Measurements from ENCODE around the gene DHCR7. TPM values are rescaled to one million over a fixed set of nuclear protein-coding genes. Genes with fewer than 3 reads are reported as not detected.

DHCR7 gene
- total RNA-seq, 4 donors from 2014 or later = 5.0 to 101 (median 36.8) TPM

DNA sequence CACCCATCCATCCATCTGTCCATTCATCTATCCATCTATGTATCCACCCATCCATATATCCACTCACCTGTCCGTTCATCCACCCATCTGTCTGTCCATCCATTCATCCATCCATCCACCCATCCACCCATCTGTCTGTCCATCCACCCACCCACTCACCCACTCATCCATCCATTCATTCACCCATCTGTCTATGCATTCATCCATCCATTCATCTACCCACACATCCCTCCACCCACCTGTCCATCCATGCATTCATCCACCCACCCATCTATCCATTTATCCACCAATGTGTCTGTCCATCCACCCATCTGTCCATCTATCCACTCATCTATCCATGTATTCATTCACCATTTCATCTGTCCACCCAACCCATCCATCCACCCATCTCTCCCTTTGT is 38.1 kb upstream of the DHCR7 start:
- Histone ChIP-seq H3K36me3 (peaks cover 0 to 81% (median 0%) of the 10 kb centered on the region in 3 donors), H3K9me3 (no peaks in the 10 kb centered on the region), H3K4me3 (no peak overlapping the region), H3K27me3 (no peaks in the 10 kb centered on the region), H3K27ac (no peak overlapping the region), H3K4me1 (no peaks in the 10 kb centered on the region)
- TF ChIP-seq, protein P1, sequence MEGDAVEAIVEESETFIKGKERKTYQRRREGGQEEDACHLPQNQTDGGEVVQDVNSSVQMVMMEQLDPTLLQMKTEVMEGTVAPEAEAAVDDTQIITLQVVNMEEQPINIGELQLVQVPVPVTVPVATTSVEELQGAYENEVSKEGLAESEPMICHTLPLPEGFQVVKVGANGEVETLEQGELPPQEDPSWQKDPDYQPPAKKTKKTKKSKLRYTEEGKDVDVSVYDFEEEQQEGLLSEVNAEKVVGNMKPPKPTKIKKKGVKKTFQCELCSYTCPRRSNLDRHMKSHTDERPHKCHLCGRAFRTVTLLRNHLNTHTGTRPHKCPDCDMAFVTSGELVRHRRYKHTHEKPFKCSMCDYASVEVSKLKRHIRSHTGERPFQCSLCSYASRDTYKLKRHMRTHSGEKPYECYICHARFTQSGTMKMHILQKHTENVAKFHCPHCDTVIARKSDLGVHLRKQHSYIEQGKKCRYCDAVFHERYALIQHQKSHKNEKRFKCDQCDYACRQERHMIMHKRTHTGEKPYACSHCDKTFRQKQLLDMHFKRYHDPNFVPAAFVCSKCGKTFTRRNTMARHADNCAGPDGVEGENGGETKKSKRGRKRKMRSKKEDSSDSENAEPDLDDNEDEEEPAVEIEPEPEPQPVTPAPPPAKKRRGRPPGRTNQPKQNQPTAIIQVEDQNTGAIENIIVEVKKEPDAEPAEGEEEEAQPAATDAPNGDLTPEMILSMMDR (IDR thresholded peaks at IDR 0.05) = no peak
- no peak for TF ChIP-seq POLR2A (IDR thresholded peaks at IDR 0.05)
- DNase-seq = no peak

DNA sequence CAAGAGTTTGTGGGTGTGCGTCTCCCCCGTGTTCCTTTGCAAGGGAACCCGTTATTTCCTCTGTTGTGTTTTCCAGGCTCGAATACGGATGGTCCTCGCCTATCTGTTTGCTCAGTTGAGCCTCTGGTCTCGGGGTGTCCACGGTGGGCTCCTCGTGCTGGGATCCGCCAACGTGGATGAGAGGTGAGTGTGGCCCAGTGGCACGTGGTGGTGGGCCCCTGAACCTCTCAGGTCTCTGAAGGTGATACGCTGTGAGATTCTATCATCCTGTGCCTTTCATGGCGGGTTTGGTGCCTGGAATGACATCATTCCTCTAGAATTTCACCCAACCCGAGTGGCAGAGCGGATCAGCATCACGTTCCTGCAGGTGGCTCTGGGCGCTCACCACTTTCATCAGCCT is 37.3 kb upstream of the DHCR7 start:
- Histone ChIP-seq H3K4me1 (no peaks in the 10 kb centered on the region), H3K27ac (no peak overlapping the region), H3K36me3 (peaks cover 0 to 81% (median 0%) of the 10 kb centered on the region in 3 donors), H3K9me3 (no peaks in the 10 kb centered on the region), H3K4me3 (no peak overlapping the region), H3K27me3 (no peaks in the 10 kb centered on the region)
- TF ChIP-seq POLR2A (IDR thresholded peaks at IDR 0.05) = no peak
- TF ChIP-seq, protein P1 (IDR thresholded peaks at IDR 0.05) = no peak
- DNase-seq = peak in 2 of 3 donors; percentile 16 to 21

DNA sequence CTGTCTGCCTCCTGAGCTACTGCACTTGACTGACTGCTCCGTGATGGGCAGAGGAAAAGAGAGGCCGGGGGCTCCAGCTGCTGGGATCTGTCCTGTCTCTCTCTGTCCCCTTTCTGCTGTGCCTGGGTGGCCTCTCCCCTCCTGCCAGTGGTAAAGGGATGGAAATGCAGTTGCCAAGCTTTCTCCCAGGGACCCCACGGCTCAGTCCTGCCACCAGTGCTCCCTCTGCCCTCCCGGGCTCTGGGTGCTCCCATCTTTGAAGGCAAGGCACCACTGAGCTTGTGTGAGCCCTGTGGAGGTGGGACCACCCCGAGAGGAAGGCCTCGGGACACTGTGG is 36.8 kb upstream of the DHCR7 start:
- no peak overlapping the region for H3K27ac ChIP-seq
- peaks cover 0 to 81% (median 0%) of the 10 kb centered on the region in 3 donors for H3K36me3 ChIP-seq
- no peak for DNase-seq
- no peaks in the 10 kb centered on the region for H3K9me3 ChIP-seq
- H3K4me1 ChIP-seq = no peaks in the 10 kb centered on the region
- H3K27me3 ChIP-seq = no peaks in the 10 kb centered on the region
- H3K4me3 ChIP-seq = no peak overlapping the region
- TF ChIP-seq, protein P1 (IDR thresholded peaks at IDR 0.05) = no peak

DNA sequence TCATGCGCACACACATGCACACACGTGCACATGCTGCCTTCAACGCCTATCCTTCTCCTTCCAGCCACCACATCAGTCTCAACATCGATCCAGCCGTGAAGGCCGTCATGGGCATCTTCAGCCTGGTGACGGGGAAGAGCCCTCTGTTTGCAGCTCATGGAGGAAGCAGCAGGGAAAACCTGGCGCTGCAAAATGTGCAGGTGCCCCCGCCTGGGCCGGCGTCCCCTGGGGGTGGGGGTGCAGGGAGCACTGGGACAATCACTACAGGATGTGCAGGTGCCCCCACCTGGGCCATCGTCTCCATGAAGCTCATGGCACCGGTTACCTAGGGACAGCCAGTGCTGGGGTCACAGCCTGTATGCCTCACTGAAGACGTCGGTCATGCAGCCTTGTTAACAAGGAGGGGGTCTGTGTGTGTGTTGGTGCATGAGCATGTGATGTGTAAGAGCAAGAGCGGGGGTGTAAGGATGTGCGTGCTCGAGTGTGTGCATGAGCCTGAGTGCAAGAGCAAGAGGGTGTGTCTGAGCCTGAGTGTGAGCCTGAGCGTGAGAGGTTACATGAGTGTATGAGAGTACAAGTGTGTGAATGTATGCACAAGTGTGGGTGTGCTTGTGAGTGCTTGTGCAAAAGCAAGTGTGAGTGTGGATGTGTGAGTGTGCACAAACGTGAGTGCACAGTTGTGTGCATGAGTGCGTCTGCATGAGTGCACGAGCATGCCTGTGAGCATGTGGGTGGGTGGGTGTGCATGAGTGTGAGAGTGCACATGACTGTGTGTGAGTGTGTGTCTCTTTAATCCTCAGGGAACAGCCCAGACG is 36.3 kb upstream of the DHCR7 start:
- Histone ChIP-seq H3K9me3 (no peaks in the 10 kb centered on the region), H3K27me3 (no peaks in the 10 kb centered on the region), H3K4me1 (no peaks in the 10 kb centered on the region), H3K36me3 (peaks cover 0 to 82% (median 0%) of the 10 kb centered on the region in 3 donors), H3K27ac (no peak overlapping the region), H3K4me3 (no peak overlapping the region)
- peak in 2 of 3 donors; percentile 21 to 39 for DNase-seq
- no peak for TF ChIP-seq POLR2A (IDR thresholded peaks at IDR 0.05)
- TF ChIP-seq, protein P1 (IDR thresholded peaks at IDR 0.05) = no peak

DNA sequence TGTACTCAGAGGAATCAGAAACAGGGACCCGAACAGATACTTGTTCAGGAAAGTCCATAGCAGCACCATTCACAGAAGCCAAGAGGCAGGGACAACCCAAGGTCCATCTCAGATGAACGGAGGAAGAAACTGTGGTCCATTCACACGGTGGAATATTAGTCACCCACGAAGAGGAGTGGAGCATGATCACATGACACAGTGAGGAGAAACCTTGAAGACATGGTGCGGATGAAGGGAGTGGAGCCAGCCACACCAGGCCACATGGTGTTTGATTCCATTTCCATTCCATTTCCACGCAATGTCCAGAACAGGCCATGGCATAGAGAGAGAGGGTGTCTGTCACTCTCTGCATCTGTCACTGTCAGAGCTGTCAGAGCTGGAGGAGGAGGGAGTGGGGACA is 35.5 kb upstream of the DHCR7 start:
- H3K36me3 ChIP-seq = peaks cover 0 to 83% (median 0%) of the 10 kb centered on the region in 3 donors
- no peak overlapping the region for H3K4me3 ChIP-seq
- no peak overlapping the region for H3K27ac ChIP-seq
- no peak for DNase-seq
- H3K9me3 ChIP-seq = no peaks in the 10 kb centered on the region
- H3K4me1 ChIP-seq = no peaks in the 10 kb centered on the region
- TF ChIP-seq, protein P1 (IDR thresholded peaks at IDR 0.05) = no peak
- no peak for TF ChIP-seq POLR2A (IDR thresholded peaks at IDR 0.05)
- no peaks in the 10 kb centered on the region for H3K27me3 ChIP-seq

Measured in Peyer's patch (tissue), 4 donors.